HG03108 (cell line): ENCODE results near the gene CLDN8.

Experiments
- ATAC-seq: cut with Tn5 transposase; IDR thresholded peaks from one replicate; pipeline ENCODE4 v1.9.1; 2021; ENCODE audit warnings: moderate library complexity; ENCODE audit not compliant: unreplicated experiment

CLDN8 gene

DNA sequence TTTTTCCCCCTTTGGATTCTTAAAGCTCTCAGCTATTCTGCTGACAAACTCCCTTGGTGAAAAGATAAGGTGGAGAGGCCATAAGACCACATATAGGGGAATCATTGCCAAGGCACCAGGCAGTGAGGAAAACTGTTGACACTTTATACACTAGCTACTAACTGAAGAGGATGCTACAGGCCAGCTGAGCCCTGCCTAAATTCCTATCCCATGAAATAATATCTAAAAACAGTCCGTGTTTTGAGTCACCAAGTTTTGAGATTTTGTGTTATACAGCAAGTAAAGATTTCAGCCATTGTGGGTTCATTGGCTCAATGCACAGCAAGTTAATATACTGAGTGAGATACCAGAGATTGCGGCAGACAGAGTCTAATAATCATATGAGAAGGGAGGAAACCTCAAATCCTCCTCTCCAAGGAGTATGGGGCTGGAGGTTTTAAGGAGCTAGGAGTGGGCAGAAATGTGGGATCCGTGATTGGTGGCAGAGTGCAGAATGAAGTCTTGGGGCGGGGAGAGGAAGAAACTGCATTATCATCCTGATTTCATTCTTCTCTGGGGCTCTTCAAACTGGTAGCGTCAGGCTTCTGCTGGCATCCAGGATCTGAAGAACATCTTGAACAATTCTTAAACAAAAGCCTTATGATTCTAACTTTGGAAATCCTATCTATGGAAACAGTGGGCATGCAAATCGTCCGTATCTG is 9.2 kb downstream of the CLDN8 start:
- ATAC-seq: no peak

DNA sequence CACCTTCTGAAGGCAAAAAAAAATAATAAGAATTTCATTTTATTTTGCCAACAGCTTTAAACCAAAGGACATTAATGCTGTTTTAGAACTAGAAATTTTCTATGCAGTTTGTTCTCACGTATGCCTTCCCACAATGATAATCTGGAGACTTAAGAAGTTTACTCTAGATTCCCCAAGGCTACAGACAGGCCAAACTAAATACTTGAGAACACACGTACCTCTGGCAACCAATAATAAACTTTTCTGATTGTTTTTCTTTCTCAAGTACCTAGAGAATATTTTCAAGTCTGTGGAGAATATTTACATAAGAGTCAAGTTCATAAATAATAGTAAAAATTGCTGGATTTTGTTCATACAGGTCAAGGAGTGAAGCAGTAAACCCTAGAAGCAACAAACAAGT is 15.9 kb downstream of the CLDN8 start:
- no peak for ATAC-seq

DNA sequence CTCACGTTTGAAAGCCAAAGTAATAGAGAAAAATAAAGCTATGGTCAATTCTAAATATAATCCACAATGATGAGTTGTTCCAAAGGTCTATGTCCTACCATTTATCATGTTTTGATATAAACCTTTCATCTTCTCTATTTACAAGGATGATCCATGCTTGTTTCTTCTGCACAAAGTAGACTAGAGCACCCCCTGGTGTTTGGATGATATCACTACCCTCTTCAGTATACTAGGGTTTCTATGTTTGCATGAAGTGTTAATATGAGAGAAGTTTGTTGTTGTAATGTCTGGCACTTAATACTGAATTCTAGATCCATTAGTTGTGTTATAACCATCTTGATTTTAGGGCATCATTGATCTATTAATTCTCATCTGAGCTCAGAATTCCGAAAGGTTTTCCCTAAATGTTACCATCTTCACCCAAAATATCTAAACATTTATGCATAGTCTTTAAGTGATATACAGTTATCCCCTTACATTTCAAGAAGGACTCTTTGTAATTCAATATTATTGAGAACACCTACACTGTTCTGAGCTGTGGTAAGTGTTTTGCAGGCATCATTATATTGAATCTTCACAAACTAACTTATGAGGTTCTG is 21.1 kb downstream of the CLDN8 start:
- ATAC-seq: no peak

DNA sequence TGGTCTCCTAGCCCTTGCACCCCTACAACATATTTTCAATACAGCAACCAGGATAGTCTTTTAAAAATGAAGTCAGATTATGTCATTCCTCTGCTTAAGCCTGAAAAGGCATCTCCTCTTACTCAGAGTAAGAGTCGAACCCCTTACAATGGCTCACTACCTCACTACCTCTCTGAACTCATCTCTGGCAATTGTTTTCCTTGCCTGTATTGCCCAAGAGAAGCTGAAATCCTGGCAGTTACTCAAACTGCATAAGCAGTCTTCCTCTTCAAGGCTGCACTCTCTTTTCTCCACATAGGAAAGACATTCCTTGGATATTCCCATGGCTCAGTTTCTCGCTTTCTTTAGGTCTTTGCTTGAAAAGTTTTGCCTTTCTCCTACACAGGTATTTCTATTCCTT is 22.7 kb downstream of the CLDN8 start:
- ATAC-seq: no peak

DNA sequence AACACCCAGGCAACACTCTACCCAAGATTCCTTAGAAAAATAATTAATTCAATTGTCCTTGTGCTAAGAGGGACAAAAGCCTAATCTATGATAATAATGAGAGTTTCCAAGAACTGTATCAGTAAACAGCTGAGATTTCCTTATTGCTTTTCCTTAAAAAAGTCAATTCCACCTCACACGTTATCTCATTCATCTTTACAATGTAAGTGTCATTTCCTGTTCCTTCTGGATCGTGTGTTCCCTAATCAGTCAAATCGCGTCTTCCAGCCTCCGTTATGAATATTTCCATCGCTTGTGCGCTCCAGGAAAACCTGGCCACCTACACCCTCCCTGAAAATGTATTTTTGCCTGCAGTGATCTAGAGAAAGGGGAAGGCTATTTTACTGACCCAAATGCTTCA is 25.3 kb downstream of the CLDN8 start:
- ATAC-seq: no peak

DNA sequence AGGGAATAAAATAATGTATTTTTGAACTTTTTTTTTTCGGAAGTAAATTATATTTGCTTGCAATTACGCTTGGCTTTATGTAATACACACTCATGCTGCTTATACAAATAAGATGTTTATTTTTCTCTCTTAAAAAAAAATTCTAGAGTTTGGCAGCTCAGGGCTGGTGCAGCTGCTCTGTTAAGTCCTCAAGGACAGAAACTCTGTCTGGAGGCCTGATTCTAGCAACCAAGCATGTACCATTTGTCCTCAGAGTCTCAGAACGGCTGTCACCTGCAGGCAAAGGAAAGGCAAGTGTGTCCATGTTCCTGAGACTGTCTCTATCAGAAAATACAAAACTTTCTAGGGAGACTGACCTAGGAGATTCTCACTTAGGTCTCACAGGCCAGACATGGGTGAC is 26.1 kb downstream of the CLDN8 start:
- ATAC-seq: no peak

DNA sequence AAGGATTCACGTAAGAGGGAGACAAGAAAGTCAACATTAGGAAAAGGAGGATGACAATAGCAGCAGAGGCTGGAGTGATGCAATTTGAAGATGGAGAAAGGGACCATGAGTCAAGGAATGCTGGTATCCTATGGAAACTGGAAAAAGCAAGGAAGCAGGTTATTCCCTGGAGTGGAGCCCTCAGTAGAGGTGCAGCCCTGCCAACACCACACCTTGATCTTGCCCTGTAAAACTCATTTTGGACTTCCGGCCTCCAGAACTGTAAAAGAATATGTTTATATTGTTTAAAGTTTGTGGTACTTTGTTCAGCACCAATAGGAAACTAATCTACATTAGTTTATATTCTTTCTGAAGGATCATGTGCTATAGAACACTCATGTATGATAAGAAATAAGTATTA is 29.7 kb downstream of the CLDN8 start:
- no peak for ATAC-seq

DNA sequence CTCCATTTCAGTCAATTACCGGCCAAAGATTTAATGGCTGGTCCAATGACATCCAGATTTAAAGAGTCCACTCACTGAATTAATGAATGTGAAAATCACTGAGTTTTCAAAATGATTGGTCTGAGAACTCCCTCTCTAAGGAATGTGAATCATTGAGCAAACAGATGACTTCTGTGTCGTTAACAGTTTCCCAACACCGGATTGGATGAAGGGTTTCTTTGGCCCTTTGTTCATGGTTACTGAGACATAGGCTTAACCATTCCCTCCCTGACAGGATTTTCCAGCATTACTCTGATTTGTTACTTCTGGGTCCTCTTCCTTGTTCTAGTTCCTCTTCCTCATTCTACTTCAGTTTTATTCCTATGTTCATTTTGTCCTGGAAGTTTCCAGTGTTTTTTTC is 47.8 kb downstream of the CLDN8 start:
- ATAC-seq: no peak

DNA sequence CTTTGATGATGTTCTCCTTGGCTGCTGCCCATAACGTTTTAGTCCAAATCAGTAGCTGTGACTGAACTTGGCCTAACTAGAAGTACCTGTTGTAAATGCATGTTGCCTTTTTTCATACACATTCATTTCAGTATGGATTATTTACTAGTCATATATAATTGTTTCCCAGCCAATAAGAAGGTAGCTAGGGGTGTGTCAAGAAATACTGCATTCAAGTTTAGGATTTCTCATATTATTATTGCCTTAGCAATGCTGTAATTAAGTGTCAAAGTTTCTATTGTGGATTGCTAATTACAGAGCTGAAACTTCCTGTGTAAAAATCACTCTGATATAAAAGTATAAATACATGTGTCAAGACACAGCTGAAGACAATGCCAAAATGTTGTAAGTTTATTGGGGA is 49.2 kb downstream of the CLDN8 start, which contains the start of gene CLDN17:
Gene CLDN17 (minus strand): TSS at position 101 of the 400 bp plus-strand sequence. CDS start 188 bp downstream, outside the sequence.
- ATAC-seq: no peak

DNA sequence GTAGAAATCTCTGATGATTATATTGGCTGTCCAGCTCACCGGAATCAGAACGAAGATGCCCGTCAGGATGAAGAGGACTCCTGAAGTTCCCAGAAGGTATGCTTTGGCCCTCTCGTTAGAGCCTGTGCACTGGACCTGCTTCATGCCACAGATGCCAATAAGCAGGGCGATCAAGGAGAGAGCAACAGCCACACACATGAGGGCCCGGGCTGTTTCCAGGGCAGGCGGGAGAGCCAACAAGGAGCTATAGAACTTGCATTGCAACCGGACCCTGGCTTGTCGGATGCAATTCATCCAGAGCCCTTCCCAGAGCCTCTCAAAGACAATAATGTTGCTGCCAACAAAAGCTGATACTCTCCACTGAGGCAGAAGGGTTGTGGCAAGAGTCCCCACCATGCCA is 49.7 kb downstream of the CLDN8 start:
- ATAC-seq: no peak

DNA sequence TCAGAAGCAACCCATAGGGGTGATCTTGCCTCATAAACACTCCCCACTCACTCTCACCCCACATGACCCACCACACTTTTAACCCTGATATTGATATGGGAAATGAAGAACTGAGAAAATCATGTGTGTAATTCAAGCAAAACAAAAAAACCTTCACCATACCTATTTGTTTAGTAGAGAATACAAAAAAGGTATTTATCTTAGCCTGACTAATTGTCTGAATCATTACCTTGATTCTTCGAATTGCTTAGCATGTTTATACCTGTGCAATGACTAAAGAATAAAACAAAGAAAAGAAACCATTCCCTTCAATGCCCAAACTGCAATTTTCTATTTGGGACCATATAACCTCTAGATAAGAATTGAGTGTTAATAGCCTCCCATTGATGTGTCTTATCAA is 51.1 kb downstream of the CLDN8 start:
- no peak for ATAC-seq
